WTC11 (cell line): ENCODE results near the gene GALNT3. TPM values are rescaled to one million over a fixed set of nuclear protein-coding genes. Genes with fewer than 3 reads are reported as not detected.

Experiments
- ATAC-seq: fragments of 200-7000 bp; cut with Tn5 transposase; 2 replicates; pipeline ENCODE4 v1.10.0; 2021; ENCODE audit warnings: mild to moderate bottlenecking, moderate library complexity
- CTCF ChIA-PET: fragments of 300-600 bp; sonication (Branson Sonifier 250); formaldehyde crosslinking; loops from one replicate; lab custom pipeline; 2021; ENCODE audit warnings: antibody characterized with exemption; lab: Charles Lee
- POLR2A ChIA-PET: fragments of 350-600 bp; sonication (Branson Sonifier 250); formaldehyde crosslinking; loops from one replicate; lab custom pipeline; 2021; ENCODE audit warnings: antibody characterized with exemption; lab: Charles Lee
- DNase-seq: peaks from one replicate; pipeline ENCODE4 v3.0.0; 2021; ENCODE audit warnings: low spot score
- H3K27ac Mint-ChIP-seq: 2 replicates; pipeline ENCODE4 v1.8.0; 2021; ENCODE audit warnings: mixed read lengths
- H3K27me3 Mint-ChIP-seq: 2 replicates; pipeline ENCODE4 v1.8.0; 2021; ENCODE audit warnings: low read depth, mild to moderate bottlenecking, moderate library complexity, mixed read lengths
- H3K36me3 Mint-ChIP-seq: 2 replicates; pipeline ENCODE4 v1.8.0; 2021; ENCODE audit warnings: mixed read lengths
- H3K4me1 Mint-ChIP-seq: 2 replicates; pipeline ENCODE4 v1.8.0; 2022; ENCODE audit warnings: mixed read lengths
- H3K4me3 Mint-ChIP-seq: 2 replicates; pipeline ENCODE4 v1.8.0; 2021; ENCODE audit warnings: mild to moderate bottlenecking, moderate library complexity, mixed read lengths
- H3K9me3 Mint-ChIP-seq: 2 replicates; pipeline ENCODE4 v1.8.0; 2021; ENCODE audit warnings: mixed read lengths
- CREB1 ChIP-seq: sonication (generic); formaldehyde crosslinking; IDR thresholded peaks from 2 replicates; pipeline ENCODE4 v1.8.0; 2023; ENCODE audit warnings: mild to moderate bottlenecking, missing genetic modification reagents
- FOXJ3 ChIP-seq: sonication (generic); formaldehyde crosslinking; IDR thresholded peaks from 2 replicates; pipeline ENCODE4 v1.9.0; 2021; ENCODE audit warnings: missing genetic modification reagents, mild to moderate bottlenecking, borderline replicate concordance
- GABPB1 ChIP-seq: sonication (generic); formaldehyde crosslinking; IDR thresholded peaks from 2 replicates; pipeline ENCODE4 v1.8.1; 2023; ENCODE audit warnings: mild to moderate bottlenecking, missing genetic modification reagents
- KAT7 ChIP-seq: sonication (generic); formaldehyde crosslinking; IDR thresholded peaks from 2 replicates; pipeline ENCODE4 v1.8.1; 2023; ENCODE audit warnings: missing genetic modification reagents, mild to moderate bottlenecking, borderline replicate concordance
- ZNF121 ChIP-seq: sonication (generic); formaldehyde crosslinking; IDR thresholded peaks from 2 replicates; pipeline ENCODE4 v1.8.0; 2023; ENCODE audit warnings: missing genetic modification reagents
- ZNF219 ChIP-seq: sonication (generic); formaldehyde crosslinking; IDR thresholded peaks from 2 replicates; pipeline ENCODE4 v1.8.0; 2023; ENCODE audit warnings: missing genetic modification reagents, mild to moderate bottlenecking, borderline replicate concordance
- ZNF416 ChIP-seq: fragments of 250-450 bp; sonication (Bioruptor Pico); IDR thresholded peaks from 2 replicates; pipeline ENCODE4 v1.9.0; 2021; ENCODE audit warnings: mild to moderate bottlenecking, inconsistent platforms
- total RNA-seq: library from RNA; stranded (reverse); gene quantifications from 3 replicates; pipeline ENCODE4 v1.2.3, GENCODE V29; 2021
- TF ChIP-seq, protein P1 (sequence below): sonication (generic); formaldehyde crosslinking; IDR thresholded peaks from 2 replicates; pipeline ENCODE4 v1.8.1; 2023; ENCODE audit warnings: mild to moderate bottlenecking, missing genetic modification reagents
- TF ChIP-seq, protein P2 (sequence below): sonication (generic); formaldehyde crosslinking; IDR thresholded peaks from 2 replicates; pipeline ENCODE4 v1.8.0; 2023; ENCODE audit warnings: mild to moderate bottlenecking, missing genetic modification reagents
- TF ChIP-seq, protein P3 (sequence below): sonication (generic); formaldehyde crosslinking; IDR thresholded peaks from 2 replicates; pipeline ENCODE4 v1.8.0; 2023; ENCODE audit warnings: missing genetic modification reagents
- TF ChIP-seq, protein P4 (sequence below): sonication (generic); formaldehyde crosslinking; IDR thresholded peaks from 2 replicates; pipeline ENCODE4 v1.8.1; 2023; ENCODE audit warnings: mild to moderate bottlenecking, missing genetic modification reagents, borderline replicate concordance
- TF ChIP-seq, protein P5 (sequence below): fragments of 250-450 bp; sonication (Bioruptor Pico); conservative IDR thresholded peaks from 2 replicates; pipeline ENCODE4 v1.9.0; 2021; ENCODE audit warnings: mild to moderate bottlenecking
- TF ChIP-seq, protein P6 (sequence below): sonication (generic); formaldehyde crosslinking; conservative IDR thresholded peaks from 2 replicates; pipeline ENCODE4 v1.8.1; 2022; ENCODE audit warnings: mild to moderate bottlenecking, missing genetic modification reagents
- TF ChIP-seq, protein P7 (sequence below): sonication (generic); formaldehyde crosslinking; IDR thresholded peaks from 2 replicates; pipeline ENCODE4 v1.8.0; 2022; ENCODE audit warnings: mild to moderate bottlenecking, missing genetic modification reagents
- TF ChIP-seq, protein P8 (sequence below): fragments of 250-450 bp; sonication (Bioruptor Pico); IDR thresholded peaks from 2 replicates; pipeline ENCODE4 v1.8.0; 2021; ENCODE audit warnings: mild to moderate bottlenecking
- TF ChIP-seq, protein P9 (sequence below): sonication (generic); formaldehyde crosslinking; IDR thresholded peaks from 2 replicates; pipeline ENCODE4 v1.8.1; 2023; ENCODE audit warnings: mild to moderate bottlenecking, missing genetic modification reagents
- TF ChIP-seq, protein P10 (sequence below): sonication (generic); formaldehyde crosslinking; IDR thresholded peaks from 2 replicates; pipeline ENCODE4 v1.8.1; 2022; ENCODE audit warnings: low read depth, missing genetic modification reagents, borderline replicate concordance

The GALNT3 gene
- total RNA-seq, 1 experiment from 2014 or later: 19.4 TPM

DNA sequence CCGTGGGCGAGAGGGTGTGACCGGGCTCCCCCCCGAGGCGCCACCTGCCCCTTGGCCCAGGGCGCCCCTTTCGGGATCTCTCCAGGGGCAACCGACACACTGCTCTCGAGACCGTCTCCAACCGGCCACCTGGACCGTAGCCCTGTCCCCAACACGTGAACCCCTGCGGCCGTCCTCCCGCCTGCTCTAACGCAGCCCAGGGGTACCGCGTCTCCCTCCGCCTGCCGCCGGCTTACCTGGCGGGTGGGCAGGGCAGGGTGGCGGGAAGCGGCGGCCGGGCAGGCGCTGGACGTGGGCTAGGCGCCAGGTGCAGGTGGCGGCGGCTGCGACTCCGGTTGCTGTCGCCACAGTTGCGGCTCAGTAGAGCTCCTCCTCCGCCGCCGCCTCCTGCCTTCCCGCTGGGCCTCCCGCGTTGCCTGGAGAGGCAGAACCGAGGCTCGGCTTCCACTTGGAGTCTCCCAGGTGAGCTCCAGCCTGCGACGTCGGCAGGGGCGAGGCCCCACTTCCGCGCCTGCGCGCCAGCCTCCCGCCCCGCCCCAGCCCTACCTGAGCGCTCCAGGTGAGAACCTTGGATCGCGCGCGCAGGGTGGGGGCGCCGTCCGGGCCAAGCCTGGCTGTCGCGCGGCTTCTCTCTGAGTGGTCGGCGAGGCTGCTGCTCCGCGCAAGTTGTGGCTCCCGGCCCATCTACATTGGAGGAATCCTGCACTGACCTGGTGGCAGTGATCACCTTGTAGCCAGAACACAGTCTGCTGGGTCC lies at the start of gene GALNT3 (continued):
- TF ChIP-seq, protein P1, sequence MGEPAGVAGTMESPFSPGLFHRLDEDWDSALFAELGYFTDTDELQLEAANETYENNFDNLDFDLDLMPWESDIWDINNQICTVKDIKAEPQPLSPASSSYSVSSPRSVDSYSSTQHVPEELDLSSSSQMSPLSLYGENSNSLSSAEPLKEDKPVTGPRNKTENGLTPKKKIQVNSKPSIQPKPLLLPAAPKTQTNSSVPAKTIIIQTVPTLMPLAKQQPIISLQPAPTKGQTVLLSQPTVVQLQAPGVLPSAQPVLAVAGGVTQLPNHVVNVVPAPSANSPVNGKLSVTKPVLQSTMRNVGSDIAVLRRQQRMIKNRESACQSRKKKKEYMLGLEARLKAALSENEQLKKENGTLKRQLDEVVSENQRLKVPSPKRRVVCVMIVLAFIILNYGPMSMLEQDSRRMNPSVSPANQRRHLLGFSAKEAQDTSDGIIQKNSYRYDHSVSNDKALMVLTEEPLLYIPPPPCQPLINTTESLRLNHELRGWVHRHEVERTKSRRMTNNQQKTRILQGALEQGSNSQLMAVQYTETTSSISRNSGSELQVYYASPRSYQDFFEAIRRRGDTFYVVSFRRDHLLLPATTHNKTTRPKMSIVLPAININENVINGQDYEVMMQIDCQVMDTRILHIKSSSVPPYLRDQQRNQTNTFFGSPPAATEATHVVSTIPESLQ (CRISPR knock-in tag): no peak
- TF ChIP-seq GABPB1 (CRISPR knock-in tag) (no peak), FOXJ3 (CRISPR knock-in tag) (no peak), ZNF121 (no peak), KAT7 (CRISPR knock-in tag) (0 out of 2 replicates have a peak, but pooled peaks have one; percentile 59), ZNF219 (peak; percentile 69; the same call in 1 of the 2 replicates)
- TF ChIP-seq, protein P2, sequence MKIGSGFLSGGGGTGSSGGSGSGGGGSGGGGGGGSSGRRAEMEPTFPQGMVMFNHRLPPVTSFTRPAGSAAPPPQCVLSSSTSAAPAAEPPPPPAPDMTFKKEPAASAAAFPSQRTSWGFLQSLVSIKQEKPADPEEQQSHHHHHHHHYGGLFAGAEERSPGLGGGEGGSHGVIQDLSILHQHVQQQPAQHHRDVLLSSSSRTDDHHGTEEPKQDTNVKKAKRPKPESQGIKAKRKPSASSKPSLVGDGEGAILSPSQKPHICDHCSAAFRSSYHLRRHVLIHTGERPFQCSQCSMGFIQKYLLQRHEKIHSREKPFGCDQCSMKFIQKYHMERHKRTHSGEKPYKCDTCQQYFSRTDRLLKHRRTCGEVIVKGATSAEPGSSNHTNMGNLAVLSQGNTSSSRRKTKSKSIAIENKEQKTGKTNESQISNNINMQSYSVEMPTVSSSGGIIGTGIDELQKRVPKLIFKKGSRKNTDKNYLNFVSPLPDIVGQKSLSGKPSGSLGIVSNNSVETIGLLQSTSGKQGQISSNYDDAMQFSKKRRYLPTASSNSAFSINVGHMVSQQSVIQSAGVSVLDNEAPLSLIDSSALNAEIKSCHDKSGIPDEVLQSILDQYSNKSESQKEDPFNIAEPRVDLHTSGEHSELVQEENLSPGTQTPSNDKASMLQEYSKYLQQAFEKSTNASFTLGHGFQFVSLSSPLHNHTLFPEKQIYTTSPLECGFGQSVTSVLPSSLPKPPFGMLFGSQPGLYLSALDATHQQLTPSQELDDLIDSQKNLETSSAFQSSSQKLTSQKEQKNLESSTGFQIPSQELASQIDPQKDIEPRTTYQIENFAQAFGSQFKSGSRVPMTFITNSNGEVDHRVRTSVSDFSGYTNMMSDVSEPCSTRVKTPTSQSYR (CRISPR knock-in tag): no peak
- TF ChIP-seq, protein P3, sequence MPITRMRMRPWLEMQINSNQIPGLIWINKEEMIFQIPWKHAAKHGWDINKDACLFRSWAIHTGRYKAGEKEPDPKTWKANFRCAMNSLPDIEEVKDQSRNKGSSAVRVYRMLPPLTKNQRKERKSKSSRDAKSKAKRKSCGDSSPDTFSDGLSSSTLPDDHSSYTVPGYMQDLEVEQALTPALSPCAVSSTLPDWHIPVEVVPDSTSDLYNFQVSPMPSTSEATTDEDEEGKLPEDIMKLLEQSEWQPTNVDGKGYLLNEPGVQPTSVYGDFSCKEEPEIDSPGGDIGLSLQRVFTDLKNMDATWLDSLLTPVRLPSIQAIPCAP (CRISPR knock-in tag): peak; percentile 15; the same call in 1 of the 2 replicates
- TF ChIP-seq, protein P4, sequence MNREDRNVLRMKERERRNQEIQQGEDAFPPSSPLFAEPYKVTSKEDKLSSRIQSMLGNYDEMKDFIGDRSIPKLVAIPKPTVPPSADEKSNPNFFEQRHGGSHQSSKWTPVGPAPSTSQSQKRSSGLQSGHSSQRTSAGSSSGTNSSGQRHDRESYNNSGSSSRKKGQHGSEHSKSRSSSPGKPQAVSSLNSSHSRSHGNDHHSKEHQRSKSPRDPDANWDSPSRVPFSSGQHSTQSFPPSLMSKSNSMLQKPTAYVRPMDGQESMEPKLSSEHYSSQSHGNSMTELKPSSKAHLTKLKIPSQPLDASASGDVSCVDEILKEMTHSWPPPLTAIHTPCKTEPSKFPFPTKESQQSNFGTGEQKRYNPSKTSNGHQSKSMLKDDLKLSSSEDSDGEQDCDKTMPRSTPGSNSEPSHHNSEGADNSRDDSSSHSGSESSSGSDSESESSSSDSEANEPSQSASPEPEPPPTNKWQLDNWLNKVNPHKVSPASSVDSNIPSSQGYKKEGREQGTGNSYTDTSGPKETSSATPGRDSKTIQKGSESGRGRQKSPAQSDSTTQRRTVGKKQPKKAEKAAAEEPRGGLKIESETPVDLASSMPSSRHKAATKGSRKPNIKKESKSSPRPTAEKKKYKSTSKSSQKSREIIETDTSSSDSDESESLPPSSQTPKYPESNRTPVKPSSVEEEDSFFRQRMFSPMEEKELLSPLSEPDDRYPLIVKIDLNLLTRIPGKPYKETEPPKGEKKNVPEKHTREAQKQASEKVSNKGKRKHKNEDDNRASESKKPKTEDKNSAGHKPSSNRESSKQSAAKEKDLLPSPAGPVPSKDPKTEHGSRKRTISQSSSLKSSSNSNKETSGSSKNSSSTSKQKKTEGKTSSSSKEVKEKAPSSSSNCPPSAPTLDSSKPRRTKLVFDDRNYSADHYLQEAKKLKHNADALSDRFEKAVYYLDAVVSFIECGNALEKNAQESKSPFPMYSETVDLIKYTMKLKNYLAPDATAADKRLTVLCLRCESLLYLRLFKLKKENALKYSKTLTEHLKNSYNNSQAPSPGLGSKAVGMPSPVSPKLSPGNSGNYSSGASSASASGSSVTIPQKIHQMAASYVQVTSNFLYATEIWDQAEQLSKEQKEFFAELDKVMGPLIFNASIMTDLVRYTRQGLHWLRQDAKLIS (CRISPR knock-in tag): peak; percentile 94
- TF ChIP-seq, protein P5, sequence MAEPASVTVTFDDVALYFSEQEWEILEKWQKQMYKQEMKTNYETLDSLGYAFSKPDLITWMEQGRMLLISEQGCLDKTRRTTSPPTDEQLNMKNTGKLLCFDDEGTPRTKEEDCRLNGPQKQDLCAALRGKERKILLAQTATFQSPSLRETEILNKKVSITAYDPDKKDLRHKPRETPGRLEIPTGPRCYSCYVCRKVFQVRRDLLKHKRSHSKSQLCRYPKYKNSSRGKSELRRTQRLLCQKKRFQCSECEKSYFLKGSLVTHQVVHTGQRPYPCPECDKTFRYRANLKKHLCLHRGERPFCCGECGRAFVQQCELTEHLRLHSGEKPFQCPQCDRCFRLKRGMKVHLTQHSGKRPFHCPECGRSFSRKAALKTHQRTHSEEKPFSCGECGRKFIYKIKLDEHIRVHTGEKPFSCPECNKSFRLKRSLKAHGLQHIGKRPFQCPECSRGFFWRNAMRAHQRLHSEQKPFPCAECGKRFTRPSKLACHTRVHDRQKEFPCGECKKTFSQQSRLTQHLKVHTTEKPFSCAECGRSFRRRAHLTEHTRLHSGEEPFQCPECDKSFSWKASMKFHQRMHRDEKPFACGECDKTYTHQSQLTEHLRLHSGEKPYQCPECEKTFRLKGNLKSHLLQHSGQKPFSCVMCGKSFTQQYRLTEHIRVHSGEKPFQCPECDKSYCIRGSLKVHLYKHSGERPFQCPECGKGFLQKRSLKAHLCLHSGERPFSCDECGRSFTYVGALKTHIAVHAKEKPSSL (CRISPR knock-in tag): no peak

DNA sequence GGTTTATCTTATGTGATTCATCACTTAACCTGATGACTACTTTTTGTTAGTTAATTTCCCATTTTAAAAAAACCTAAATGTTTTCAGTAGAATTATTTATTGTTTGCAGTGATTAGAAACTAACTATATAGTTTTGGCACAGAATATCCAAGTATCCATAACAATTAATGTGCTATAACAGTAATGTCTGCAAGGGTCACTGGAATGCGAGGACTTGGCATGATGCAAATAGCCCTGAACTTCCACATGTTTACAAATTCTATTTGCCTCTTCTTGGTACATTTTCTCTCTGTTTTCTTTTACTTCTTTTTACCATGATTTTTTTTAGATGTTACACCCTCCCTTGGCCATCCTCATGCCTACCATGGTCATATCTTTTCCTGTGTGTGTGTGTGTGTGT lies 49.3 kb upstream of the GALNT3 start:
- H3K36me3 Mint-ChIP-seq: no peaks in the 10 kb centered on the region
- ChIA-PET CTCF (no interaction called here), POLR2A (no interaction called here)
- peaks cover 47% of the 10 kb centered on the region for H3K4me1 Mint-ChIP-seq
- H3K9me3 Mint-ChIP-seq: peaks cover 8% of the 10 kb centered on the region; the same call in 1 of the 2 replicates
- H3K27ac Mint-ChIP-seq: no peak overlapping the region
- DNase-seq: no peak
- H3K27me3 Mint-ChIP-seq: no peaks in the 10 kb centered on the region
- no peak for ATAC-seq
- H3K4me3 Mint-ChIP-seq: no peak overlapping the region
- TF ChIP-seq, protein P6, sequence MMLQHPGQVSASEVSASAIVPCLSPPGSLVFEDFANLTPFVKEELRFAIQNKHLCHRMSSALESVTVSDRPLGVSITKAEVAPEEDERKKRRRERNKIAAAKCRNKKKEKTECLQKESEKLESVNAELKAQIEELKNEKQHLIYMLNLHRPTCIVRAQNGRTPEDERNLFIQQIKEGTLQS (CRISPR knock-in tag): no peak
- TF ChIP-seq, protein P7, sequence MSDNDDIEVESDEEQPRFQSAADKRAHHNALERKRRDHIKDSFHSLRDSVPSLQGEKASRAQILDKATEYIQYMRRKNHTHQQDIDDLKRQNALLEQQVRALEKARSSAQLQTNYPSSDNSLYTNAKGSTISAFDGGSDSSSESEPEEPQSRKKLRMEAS (CRISPR knock-in tag): no peak
- TF ChIP-seq, protein P8, sequence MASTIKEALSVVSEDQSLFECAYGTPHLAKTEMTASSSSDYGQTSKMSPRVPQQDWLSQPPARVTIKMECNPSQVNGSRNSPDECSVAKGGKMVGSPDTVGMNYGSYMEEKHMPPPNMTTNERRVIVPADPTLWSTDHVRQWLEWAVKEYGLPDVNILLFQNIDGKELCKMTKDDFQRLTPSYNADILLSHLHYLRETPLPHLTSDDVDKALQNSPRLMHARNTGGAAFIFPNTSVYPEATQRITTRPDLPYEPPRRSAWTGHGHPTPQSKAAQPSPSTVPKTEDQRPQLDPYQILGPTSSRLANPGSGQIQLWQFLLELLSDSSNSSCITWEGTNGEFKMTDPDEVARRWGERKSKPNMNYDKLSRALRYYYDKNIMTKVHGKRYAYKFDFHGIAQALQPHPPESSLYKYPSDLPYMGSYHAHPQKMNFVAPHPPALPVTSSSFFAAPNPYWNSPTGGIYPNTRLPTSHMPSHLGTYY: no peak
- TF ChIP-seq, protein P9, sequence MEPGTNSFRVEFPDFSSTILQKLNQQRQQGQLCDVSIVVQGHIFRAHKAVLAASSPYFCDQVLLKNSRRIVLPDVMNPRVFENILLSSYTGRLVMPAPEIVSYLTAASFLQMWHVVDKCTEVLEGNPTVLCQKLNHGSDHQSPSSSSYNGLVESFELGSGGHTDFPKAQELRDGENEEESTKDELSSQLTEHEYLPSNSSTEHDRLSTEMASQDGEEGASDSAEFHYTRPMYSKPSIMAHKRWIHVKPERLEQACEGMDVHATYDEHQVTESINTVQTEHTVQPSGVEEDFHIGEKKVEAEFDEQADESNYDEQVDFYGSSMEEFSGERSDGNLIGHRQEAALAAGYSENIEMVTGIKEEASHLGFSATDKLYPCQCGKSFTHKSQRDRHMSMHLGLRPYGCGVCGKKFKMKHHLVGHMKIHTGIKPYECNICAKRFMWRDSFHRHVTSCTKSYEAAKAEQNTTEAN (CRISPR knock-in tag): no peak
- TF ChIP-seq, protein P10, sequence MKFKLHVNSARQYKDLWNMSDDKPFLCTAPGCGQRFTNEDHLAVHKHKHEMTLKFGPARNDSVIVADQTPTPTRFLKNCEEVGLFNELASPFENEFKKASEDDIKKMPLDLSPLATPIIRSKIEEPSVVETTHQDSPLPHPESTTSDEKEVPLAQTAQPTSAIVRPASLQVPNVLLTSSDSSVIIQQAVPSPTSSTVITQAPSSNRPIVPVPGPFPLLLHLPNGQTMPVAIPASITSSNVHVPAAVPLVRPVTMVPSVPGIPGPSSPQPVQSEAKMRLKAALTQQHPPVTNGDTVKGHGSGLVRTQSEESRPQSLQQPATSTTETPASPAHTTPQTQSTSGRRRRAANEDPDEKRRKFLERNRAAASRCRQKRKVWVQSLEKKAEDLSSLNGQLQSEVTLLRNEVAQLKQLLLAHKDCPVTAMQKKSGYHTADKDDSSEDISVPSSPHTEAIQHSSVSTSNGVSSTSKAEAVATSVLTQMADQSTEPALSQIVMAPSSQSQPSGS (CRISPR knock-in tag): no peak
- TF ChIP-seq ZNF416 (no peak), CREB1 (CRISPR knock-in tag) (no peak)
